ENCODE measurements around the gene RAG1. TPM values are rescaled to one million over a fixed set of nuclear protein-coding genes. Genes with fewer than 3 reads are reported as not detected.
"Not testable (repeated sequence)": the region's sequence is repeated elsewhere in the genome, so short reads cannot be mapped to it uniquely, and the experiment has no call there.

Gene RAG1
- under 1 TPM; 0.30 to 0.37 TPM for total RNA-seq

- DNase-seq (no peak), ATAC-seq (no peak)
- Mint-ChIP-seq H3K9me3 (ENCODE audit: low read depth) (no peaks in the 10 kb centered on the region), H3K36me3 (ENCODE audit: low read depth) (no peaks in the 10 kb centered on the region), H3K4me3 (no peak within 1 kb of the TSS), H3K27me3 (peaks cover 39% of the 10 kb centered on the region), H3K27ac (no peak within 1 kb of the TSS), H3K4me1 (no peaks in the 10 kb centered on the region)
- POLR2A ChIA-PET, result no interaction called here
- intact Hi-C loops (cut with DNase I, micrococcal nuclease), result no loop called here
- CTCF ChIA-PET, result interaction anchor here (0.8 to 8.2 kb wide), 3 partner anchors 171 to 181 kb away, joined by 3 to 158 read pairs (median 4); no protein-coding TSS in a partner anchor
These were observed at the start of gene RAG1 for GRCh38 chr11:36567694-36568093. RAG1 (plus strand) TSS chr11:36568007; CDS start chr11:36573305, 5,298 bp downstream.

- intact Hi-C loops (cut with DNase I, micrococcal nuclease), result no loop called here
- H3K36me3 Mint-ChIP-seq (ENCODE audit: low read depth), result no peaks in the 10 kb centered on the region
These were observed 37.0 kb upstream of the RAG1 start for GRCh38 chr11:36530840-36531239.

GRCh38 chr11:36532941-36533601, 34.7 kb upstream of the RAG1 start:
- no peaks in the 10 kb centered on the region for H3K36me3 Mint-ChIP-seq (ENCODE audit: low read depth)
- H3K4me1 Mint-ChIP-seq, result no peaks in the 10 kb centered on the region
- ChIA-PET POLR2A (no interaction called here), CTCF (no interaction called here)
- no peak overlapping the region for H3K27ac Mint-ChIP-seq
- peaks cover 8% of the 10 kb centered on the region for H3K27me3 Mint-ChIP-seq
- intact Hi-C loops (cut with DNase I, micrococcal nuclease), result no loop called here
- no peak overlapping the region for H3K4me3 Mint-ChIP-seq
- no peak for DNase-seq
- no peaks in the 10 kb centered on the region for H3K9me3 Mint-ChIP-seq (ENCODE audit: low read depth)
- no peak for ATAC-seq

More at GRCh38 chr11:36530840-36531239, 37.0 kb upstream of the RAG1 start:
- Mint-ChIP-seq H3K4me3 (no peak overlapping the region), H3K27me3 (peaks cover 11% of the 10 kb centered on the region), H3K4me1 (no peaks in the 10 kb centered on the region), H3K27ac (no peak overlapping the region), H3K9me3 (ENCODE audit: low read depth) (peaks cover 3% of the 10 kb centered on the region)
- POLR2A ChIA-PET, result no interaction called here
- DNase-seq (no peak), ATAC-seq (no peak)
- CTCF ChIA-PET, result interaction anchor here (1.2 kb wide), 1 partner anchor 11 kb away, joined by 3 read pairs; no protein-coding TSS in a partner anchor

DNA sequence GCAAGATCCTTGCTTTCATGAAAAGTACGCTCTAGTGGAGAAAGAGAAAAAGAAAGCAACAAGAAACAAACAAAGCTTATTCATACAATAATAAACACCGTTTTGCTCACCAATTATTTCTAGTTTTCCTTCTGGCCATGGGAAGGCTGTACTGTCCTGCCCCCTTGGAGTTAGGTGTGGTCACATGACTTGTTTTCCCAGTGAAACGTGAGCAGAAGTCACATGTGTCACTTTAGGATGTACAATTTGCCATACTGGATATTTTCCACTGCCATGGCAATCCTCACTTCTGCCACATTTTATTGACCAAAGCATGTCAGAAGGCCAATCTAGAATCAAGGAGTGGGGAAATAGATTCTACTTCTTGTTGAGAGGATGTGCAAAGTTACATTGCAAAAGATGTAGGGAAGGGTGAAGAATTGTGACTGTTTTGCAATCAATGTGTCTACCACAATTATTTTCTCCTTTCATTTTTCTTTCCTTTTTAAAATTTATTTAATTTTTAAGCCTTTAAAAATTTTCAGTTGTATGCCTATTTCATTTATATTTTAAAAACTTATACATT, 33.4 kb upstream of the RAG1 start:
- ATAC-seq, result no peak
- H3K4me1 Mint-ChIP-seq, result no peaks in the 10 kb centered on the region

DNA sequence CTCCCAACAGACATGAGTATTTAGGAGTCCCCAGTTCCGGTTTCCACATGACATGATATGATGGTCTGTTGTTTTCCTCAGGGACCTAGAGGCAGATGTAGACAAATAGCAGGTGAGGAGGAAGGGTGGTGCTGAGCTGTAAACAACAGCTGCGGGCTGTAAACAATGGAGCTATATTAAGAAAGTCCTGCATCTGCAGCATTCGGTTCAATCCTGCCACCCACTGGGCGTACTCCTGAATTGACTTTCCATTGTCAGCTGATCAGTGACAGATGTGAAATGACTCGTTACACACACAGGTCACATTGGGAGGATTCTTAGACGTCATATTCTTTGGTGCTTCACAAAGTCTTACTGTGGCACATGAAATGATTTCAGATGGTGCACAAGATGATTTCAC, 26.8 kb upstream of the RAG1 start:
- peak; percentile 87 for ATAC-seq
- peak; percentile 65 for DNase-seq
- Mint-ChIP-seq H3K4me3 (no peak overlapping the region), H3K27ac (no peak overlapping the region), H3K4me1 (no peaks in the 10 kb centered on the region), H3K27me3 (peaks cover 2% of the 10 kb centered on the region), H3K36me3 (ENCODE audit: low read depth) (no peaks in the 10 kb centered on the region), H3K9me3 (ENCODE audit: low read depth) (no peaks in the 10 kb centered on the region)
- CTCF ChIA-PET, result interaction anchor here (0.6 to 1.0 kb wide), 4 partner anchors 32 to 241 kb away, joined by 3 to 4 read pairs (median 3); no protein-coding TSS in a partner anchor
- POLR2A ChIA-PET, result no interaction called here
- intact Hi-C loops (cut with DNase I, micrococcal nuclease), result loop anchor here in 1 of 2 experiments (1.0 kb wide), 1 partner anchor 252 kb away; the partner anchor contains the start of gene COMMD9

More for the DNA sequence above, 33.4 kb upstream of the RAG1 start:
- intact Hi-C loops (cut with DNase I, micrococcal nuclease), result no loop called here
- H3K4me3 Mint-ChIP-seq, result no peak overlapping the region
- H3K27me3 Mint-ChIP-seq, result peaks cover 6% of the 10 kb centered on the region
- no peak for DNase-seq
- no peaks in the 10 kb centered on the region for H3K36me3 Mint-ChIP-seq (ENCODE audit: low read depth)
- ChIA-PET CTCF (no interaction called here), POLR2A (no interaction called here)
- no peaks in the 10 kb centered on the region for H3K9me3 Mint-ChIP-seq (ENCODE audit: low read depth)
- no peak overlapping the region for H3K27ac Mint-ChIP-seq

DNA sequence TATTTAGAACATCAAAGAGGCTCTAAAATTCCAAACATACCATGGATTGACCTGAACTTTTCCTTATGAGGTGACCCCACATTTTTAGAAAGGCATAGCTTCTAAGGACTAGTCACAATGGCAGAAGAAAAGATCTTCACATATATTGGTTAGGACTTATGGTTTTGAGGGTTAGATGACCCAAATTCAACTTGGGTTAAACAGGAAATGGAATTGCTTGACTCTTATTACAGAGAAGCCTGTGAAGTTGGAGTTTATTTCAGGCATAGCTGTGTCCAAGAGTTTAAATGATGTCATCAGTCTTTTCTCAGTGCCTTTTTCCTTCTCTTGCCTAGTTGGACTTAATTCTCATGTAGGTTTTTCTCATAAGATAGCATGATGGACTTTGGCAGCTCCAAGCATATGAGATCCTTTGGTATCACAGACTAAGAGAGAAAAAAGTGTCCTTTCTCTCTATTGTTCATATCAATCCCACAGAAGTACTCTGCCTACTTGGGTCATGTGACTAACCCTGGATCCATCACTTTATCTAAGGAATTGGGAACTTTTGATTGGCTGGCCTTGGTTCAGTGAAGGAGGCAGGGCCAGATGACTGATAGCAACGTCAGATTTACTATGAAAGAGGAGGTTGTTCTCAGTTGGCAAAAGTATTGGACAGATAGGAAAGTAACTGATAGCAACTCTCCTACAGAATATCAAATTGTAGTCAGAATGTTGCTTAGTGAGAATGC, 17.3 kb upstream of the RAG1 start:
- ChIA-PET POLR2A (no interaction called here), CTCF (no interaction called here)
- DNase-seq (no peak), ATAC-seq (no peak)
- H3K36me3 Mint-ChIP-seq (ENCODE audit: low read depth), result no peaks in the 10 kb centered on the region
- H3K9me3 Mint-ChIP-seq (ENCODE audit: low read depth), result no peaks in the 10 kb centered on the region
- H3K27ac Mint-ChIP-seq, result no peak overlapping the region
- intact Hi-C loops (cut with DNase I, micrococcal nuclease), result no loop called here
- H3K4me1 Mint-ChIP-seq, result no peaks in the 10 kb centered on the region
- no peak overlapping the region for H3K4me3 Mint-ChIP-seq
- H3K27me3 Mint-ChIP-seq, result peaks cover 16% of the 10 kb centered on the region

DNA sequence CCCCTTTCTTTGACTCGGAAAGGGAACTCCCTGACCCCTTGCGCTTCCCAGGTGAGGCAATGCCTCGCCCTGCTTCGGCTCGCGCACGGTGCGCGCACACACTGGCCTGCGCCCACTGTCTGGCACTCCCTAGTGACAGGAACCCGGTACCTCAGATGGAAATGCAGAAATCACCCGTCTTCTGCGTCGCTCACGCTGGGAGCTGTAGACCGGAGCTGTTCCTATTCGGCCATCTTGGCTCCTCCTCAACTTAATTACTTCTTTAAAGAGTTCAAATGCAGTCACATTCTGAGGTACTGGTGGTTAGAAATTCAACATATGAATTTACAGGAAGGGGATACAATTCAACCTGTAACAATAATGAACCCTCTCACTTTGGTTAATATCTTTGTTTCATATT, 10.4 kb upstream of the RAG1 start:
- peaks cover 19% of the 10 kb centered on the region for H3K4me1 Mint-ChIP-seq
- DNase-seq, CTCF ChIA-PET: not testable (repeated sequence)

DNA sequence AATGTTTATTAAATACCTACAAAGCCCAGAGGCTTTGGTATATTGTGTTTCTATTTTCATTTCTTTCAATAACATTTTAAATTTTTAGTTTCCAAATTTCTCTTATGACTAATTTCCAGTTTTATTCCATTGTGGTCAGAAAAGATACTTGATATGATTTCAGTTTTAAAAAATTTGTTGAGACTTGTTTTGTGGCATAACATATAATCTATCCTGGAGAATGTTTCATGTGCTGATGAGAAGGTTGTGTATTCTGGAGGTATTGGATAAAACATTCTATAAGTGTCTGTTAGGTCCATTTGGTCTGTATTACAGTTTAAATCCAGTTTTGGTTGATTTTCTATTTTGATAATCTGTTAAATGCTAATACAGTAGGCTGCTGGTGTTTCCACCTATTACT, 9.8 kb upstream of the RAG1 start:
- Mint-ChIP-seq H3K27ac (no peak overlapping the region), H3K36me3 (ENCODE audit: low read depth) (no peaks in the 10 kb centered on the region), H3K4me3 (no peak overlapping the region), H3K4me1 (peaks cover 19% of the 10 kb centered on the region), H3K9me3 (ENCODE audit: low read depth) (peaks cover 13% of the 10 kb centered on the region), H3K27me3 (peaks cover 11% of the 10 kb centered on the region)
- ChIA-PET POLR2A (no interaction called here), CTCF (no interaction called here)
- no peak for DNase-seq
- ATAC-seq, result no peak
- intact Hi-C loops (cut with DNase I, micrococcal nuclease), result no loop called here

More for the DNA sequence above, 10.4 kb upstream of the RAG1 start:
- peaks cover 13% of the 10 kb centered on the region for H3K9me3 Mint-ChIP-seq (ENCODE audit: low read depth)
- POLR2A ChIA-PET; H3K27ac Mint-ChIP-seq; ATAC-seq; intact Hi-C loops (cut with DNase I, micrococcal nuclease); H3K4me3 Mint-ChIP-seq; H3K36me3 Mint-ChIP-seq (ENCODE audit: low read depth): not testable (repeated sequence)
- peaks cover 11% of the 10 kb centered on the region for H3K27me3 Mint-ChIP-seq

GRCh38 chr11:36558571-36559413, 9.0 kb upstream of the RAG1 start:
- DNase-seq (no peak), ATAC-seq (peak; percentile 86)
- intact Hi-C loops (cut with DNase I, micrococcal nuclease), result no loop called here
- H3K36me3 Mint-ChIP-seq (ENCODE audit: low read depth), result no peaks in the 10 kb centered on the region
- peaks cover 19% of the 10 kb centered on the region for H3K4me1 Mint-ChIP-seq
- peak overlapping the region; percentile 26 for H3K4me3 Mint-ChIP-seq
- ChIA-PET POLR2A (no interaction called here), CTCF (interaction anchor here (0.6 kb wide), 1 partner anchor 1310 kb away, joined by 4 read pairs; no protein-coding TSS in a partner anchor)
- H3K27ac Mint-ChIP-seq, result peak overlapping the region; percentile 44
- peaks cover 13% of the 10 kb centered on the region for H3K9me3 Mint-ChIP-seq (ENCODE audit: low read depth)
- peaks cover 11% of the 10 kb centered on the region for H3K27me3 Mint-ChIP-seq

- Mint-ChIP-seq H3K36me3 (ENCODE audit: low read depth) (no peaks in the 10 kb centered on the region), H3K9me3 (ENCODE audit: low read depth) (peaks cover 5% of the 10 kb centered on the region), H3K4me3 (peak overlapping the region; percentile 2), H3K27me3 (peaks cover 32% of the 10 kb centered on the region), H3K27ac (no peak overlapping the region), H3K4me1 (no peaks in the 10 kb centered on the region)
- ATAC-seq (peak; percentile 66), DNase-seq (peak; percentile 69)
- POLR2A ChIA-PET, result no interaction called here
- CTCF ChIA-PET, result interaction anchor here (0.6 to 8.2 kb wide), 33 partner anchors 10 to 282 kb away, joined by 3 to 158 read pairs (median 6); partner anchors contain the start of genes IFTAP and TRAF6
- intact Hi-C loops (cut with DNase I, micrococcal nuclease), result loop anchor here (1.0 to 5.0 kb wide), 4 partner anchors 58 to 183 kb away; no protein-coding TSS in a partner anchor
These were observed 3.3 kb upstream of the RAG1 start for GRCh38 chr11:36564376-36565030.
